ENCODE data around the gene KRT13. TPM values are rescaled to one million over a fixed set of nuclear protein-coding genes. Genes with fewer than 3 reads are reported as not detected.

Gene KRT13
- total and polyA plus RNA-seq, 2 donors (not counting 3 experiments of a cell fraction or from before 2014, with no cell fraction given): not detected

DNA sequence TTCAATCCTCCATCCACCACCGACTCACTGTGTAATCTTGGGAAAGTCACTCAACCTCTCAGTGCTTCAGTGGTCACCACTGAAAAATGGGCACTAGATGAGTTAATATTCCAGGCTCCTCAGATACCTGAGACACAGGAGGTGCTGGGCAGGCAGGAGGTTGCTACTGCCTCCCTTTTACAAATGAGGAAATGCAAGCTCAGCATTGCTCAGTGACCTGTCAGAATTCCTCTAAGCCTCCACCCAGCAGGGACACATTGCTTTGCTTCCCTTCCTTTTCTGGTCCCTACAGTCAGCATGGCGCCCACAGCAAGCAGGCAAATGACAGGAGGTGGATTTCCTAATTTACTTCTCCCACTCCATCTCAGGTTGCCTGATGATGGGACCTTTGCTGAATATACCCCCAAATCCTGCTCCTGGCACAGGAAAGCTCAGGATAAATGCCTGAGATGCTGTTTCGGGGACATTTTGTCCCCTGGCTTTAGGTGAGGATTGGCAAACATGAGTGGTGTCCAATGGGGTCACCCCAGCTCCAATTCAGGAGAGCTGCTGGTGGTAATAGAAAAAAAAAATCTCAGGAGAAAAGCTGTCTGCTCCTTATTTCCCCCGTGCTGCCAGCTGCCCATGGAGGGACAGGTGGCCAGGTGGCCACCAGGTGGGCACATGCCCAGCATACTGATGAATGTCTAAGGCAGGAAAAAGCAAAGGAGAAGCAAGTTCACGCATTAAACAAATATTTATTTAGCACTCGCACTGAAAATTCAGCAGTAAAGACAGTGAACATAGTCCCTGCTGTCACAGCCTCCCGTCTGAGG lies 5.0 kb upstream of the KRT13 start:
- no peaks in the 10 kb centered on the region for H3K27me3 ChIP-seq (ENCODE audit: control insufficient read depth in 2 of 2, insufficient read depth in 2 of 2, low read length in 2 of 2)
- ChIA-PET CTCF (interaction anchor here (2.0 to 6.3 kb wide), 2 partner anchors 38 to 152 kb away, joined by 5 to 33 read pairs; no protein-coding TSS in a partner anchor), POLR2A (no interaction called here)
- H3K36me3 ChIP-seq (ENCODE audit: control insufficient read depth in 2 of 2, extremely low read depth in 1 of 2, insufficient read depth in 2 of 2, low read length in 2 of 2): no peaks in the 10 kb centered on the region
- H3K27ac ChIP-seq (ENCODE audit: insufficient read depth, low read depth, low read length): no peak overlapping the region
- no peak overlapping the region for H3K9ac ChIP-seq (replicated peaks; ENCODE audit: extremely low read depth, insufficient read depth, low read length)
- no peak overlapping the region for H2AFZ ChIP-seq (ENCODE audit: low read depth, low read length)
- H3K9me3 ChIP-seq (replicated peaks; ENCODE audit: control insufficient read depth, insufficient read depth, low read length): no peaks in the 10 kb centered on the region
- dilution Hi-C loops (cut with MboI; ENCODE audit: extremely low pct_ligation_motif_present, low sequenced_read_pairs): no loop called here
- no peaks in the 10 kb centered on the region for H3K4me1 ChIP-seq (ENCODE audit: control insufficient read depth, extremely low read depth, insufficient read depth, low read length)
- DNase-seq (ENCODE audit: low read depth, low spot score): no peak
- no peak overlapping the region for H3K4me2 ChIP-seq (ENCODE audit: insufficient read depth, low read length)
- H4K20me1 ChIP-seq (replicated peaks; ENCODE audit: control insufficient read depth, extremely low read depth, insufficient read depth, low read length): no peaks in the 10 kb centered on the region
- intact Hi-C loops (cut with micrococcal nuclease): no loop called here
- no peak overlapping the region for H3K4me3 ChIP-seq (replicated peaks in 1 of 3; ENCODE audit: insufficient read depth in 1 of 3, low read depth in 1 of 3, low read length in 3 of 3)
- FAIRE-seq: no peak
- no peaks in the 10 kb centered on the region for H3K9me1 ChIP-seq (replicated peaks; ENCODE audit: control insufficient read depth, extremely low read depth, insufficient read depth, low read length)
- TF ChIP-seq POLR2A (IDR thresholded peaks at IDR 0.05; ENCODE audit: low read depth, low read length): no peak
- no peak for TF ChIP-seq POLR2AphosphoS5 (IDR thresholded peaks at IDR 0.05; ENCODE audit: insufficient read depth, low read depth, low read length)
- no peak for TF ChIP-seq GATA2 (IDR thresholded peaks at IDR 0.05; ENCODE audit: insufficient read depth, insufficient read length, low read depth, low read length)
- TF ChIP-seq FOS (IDR thresholded peaks at IDR 0.05; ENCODE audit: borderline replicate concordance, insufficient read depth, low read length): no peak
- TF ChIP-seq, protein P1, sequence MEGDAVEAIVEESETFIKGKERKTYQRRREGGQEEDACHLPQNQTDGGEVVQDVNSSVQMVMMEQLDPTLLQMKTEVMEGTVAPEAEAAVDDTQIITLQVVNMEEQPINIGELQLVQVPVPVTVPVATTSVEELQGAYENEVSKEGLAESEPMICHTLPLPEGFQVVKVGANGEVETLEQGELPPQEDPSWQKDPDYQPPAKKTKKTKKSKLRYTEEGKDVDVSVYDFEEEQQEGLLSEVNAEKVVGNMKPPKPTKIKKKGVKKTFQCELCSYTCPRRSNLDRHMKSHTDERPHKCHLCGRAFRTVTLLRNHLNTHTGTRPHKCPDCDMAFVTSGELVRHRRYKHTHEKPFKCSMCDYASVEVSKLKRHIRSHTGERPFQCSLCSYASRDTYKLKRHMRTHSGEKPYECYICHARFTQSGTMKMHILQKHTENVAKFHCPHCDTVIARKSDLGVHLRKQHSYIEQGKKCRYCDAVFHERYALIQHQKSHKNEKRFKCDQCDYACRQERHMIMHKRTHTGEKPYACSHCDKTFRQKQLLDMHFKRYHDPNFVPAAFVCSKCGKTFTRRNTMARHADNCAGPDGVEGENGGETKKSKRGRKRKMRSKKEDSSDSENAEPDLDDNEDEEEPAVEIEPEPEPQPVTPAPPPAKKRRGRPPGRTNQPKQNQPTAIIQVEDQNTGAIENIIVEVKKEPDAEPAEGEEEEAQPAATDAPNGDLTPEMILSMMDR (IDR thresholded peaks at IDR 0.05; ENCODE audit: extremely low read depth in 1 of 2, insufficient read depth in 1 of 2, low read depth in 1 of 2, low read length in 2 of 2): no peak
- no peak for TF ChIP-seq EZH2 (IDR thresholded peaks at IDR 0.05; ENCODE audit: borderline replicate concordance, low read depth, low read length, severe bottlenecking)
- TF ChIP-seq JUN (IDR thresholded peaks at IDR 0.05; ENCODE audit: borderline replicate concordance, insufficient read depth, insufficient read length, low read depth): no peak
- TF ChIP-seq, protein P2, sequence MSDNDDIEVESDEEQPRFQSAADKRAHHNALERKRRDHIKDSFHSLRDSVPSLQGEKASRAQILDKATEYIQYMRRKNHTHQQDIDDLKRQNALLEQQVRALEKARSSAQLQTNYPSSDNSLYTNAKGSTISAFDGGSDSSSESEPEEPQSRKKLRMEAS (IDR thresholded peaks at IDR 0.05; ENCODE audit: insufficient read depth, insufficient read length): no peak
- TF ChIP-seq MYC (IDR thresholded peaks at IDR 0.05; ENCODE audit: low read depth, low read length): no peak
- BruUV-seq (replicated peaks): no TSS peak
- no peaks in the 10 kb centered on the region for H3K79me2 ChIP-seq (ENCODE audit: control insufficient read depth, insufficient read depth, low read length)
